Measurements from ENCODE around the gene RMND5A.

RMND5A gene

DNA sequence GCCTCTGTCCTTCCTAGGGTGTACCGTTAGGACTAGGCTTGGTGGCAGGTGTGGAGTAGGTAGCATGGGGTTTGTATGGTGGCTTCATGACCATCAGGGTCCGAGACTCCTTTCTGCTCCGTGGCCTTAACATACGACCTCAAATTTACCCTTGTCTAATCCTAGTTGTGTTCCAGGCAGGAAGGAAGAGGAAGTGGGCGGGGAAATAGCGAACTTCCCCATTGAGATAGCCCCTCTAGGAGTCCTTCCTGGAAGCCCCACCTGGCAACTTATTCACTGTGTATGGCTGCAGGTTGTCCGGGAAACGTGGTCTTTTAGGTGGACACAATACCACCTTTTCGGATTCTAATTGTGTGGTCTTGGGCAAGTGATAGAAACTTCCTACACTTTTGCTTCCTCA, 61.3 kb downstream of the RMND5A start:
- H3K27ac ChIP-seq: no peak overlapping the region
- no peak for TF ChIP-seq ZFX (IDR thresholded peaks at IDR 0.05)
- TF ChIP-seq, protein P1, sequence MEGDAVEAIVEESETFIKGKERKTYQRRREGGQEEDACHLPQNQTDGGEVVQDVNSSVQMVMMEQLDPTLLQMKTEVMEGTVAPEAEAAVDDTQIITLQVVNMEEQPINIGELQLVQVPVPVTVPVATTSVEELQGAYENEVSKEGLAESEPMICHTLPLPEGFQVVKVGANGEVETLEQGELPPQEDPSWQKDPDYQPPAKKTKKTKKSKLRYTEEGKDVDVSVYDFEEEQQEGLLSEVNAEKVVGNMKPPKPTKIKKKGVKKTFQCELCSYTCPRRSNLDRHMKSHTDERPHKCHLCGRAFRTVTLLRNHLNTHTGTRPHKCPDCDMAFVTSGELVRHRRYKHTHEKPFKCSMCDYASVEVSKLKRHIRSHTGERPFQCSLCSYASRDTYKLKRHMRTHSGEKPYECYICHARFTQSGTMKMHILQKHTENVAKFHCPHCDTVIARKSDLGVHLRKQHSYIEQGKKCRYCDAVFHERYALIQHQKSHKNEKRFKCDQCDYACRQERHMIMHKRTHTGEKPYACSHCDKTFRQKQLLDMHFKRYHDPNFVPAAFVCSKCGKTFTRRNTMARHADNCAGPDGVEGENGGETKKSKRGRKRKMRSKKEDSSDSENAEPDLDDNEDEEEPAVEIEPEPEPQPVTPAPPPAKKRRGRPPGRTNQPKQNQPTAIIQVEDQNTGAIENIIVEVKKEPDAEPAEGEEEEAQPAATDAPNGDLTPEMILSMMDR (conservative IDR thresholded peaks at IDR 0.05): no peak

DNA sequence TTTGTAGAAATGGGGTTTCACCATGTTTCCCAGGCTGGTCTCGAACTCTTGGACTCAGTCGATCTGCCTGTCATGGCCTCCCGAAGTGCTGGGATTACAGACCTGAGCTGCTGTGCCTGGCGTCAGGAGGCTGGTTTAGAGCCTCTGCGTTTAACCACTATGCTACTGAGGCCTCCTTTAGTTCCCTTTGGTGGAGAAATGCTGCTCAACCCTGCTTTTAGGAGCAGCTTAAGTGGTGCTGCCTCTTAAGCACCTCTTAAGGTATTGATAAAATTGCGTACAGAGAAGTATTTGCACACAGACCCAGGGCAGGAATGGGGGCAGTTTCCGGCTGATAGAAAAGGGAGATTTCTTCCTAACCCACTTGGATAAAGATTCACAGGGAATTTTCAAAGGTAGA, 62.7 kb downstream of the RMND5A start:
- no peak for TF ChIP-seq ZFX (IDR thresholded peaks at IDR 0.05)
- TF ChIP-seq, protein P1 (conservative IDR thresholded peaks at IDR 0.05): no peak
- H3K27ac ChIP-seq: no peak overlapping the region

DNA sequence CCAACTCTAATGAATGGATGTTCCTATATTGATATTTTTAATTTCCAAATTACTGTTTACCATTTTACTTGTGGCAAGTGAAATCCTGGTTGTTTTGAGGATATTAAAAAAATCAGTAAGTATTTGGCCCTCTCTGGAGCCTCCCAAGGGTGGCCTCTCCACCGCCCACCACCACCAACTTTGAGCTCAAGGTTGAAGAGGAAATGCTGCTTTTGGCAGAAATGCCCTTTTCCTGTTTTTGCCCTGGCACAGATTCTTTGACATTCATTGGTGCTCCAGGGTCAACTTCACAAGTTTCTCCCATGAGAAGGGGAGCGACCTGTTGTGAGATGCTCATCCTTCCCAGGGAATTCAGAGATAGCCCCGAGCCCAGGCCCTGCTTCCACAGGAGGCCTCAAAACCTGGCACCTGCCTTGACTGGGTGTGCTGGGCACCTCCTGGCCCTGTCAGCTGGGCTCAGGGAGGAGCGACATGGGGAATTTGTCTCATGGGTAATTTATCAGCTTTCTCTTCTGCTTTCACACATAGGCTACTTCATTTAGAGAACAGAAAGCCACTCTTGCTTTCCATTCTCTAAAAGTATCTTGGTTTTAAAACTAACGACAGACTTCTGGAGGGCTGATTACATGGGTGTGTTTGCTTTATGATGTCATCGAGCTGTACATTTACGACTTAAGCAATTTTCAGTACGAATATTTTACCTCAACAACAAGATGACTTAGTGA, 63.7 kb downstream of the RMND5A start:
- H3K27ac ChIP-seq: no peak overlapping the region
- no peak for TF ChIP-seq ZFX (IDR thresholded peaks at IDR 0.05)
- TF ChIP-seq, protein P1 (conservative IDR thresholded peaks at IDR 0.05): no peak

DNA sequence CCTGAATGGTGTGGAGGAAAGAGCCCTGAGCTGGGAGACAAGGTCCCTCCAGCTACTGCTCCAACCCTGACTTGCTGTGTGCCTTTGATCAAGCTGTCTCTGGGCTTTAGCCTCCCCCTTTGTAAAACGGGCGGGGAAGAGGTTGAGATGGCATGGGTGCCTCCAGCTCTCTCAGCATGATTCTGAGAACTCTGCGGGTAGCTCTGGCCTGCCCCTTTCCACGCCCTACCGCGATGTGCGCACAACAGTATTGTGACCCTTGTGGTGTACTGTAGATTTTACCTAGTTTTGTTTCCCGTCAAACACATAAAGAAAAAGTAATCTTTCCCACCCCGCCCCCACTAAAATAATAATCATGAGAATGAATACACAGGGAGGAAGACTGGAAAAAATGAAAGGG, 65.4 kb downstream of the RMND5A start:
- TF ChIP-seq, protein P1 (conservative IDR thresholded peaks at IDR 0.05): no peak
- no peak overlapping the region for H3K27ac ChIP-seq

DNA sequence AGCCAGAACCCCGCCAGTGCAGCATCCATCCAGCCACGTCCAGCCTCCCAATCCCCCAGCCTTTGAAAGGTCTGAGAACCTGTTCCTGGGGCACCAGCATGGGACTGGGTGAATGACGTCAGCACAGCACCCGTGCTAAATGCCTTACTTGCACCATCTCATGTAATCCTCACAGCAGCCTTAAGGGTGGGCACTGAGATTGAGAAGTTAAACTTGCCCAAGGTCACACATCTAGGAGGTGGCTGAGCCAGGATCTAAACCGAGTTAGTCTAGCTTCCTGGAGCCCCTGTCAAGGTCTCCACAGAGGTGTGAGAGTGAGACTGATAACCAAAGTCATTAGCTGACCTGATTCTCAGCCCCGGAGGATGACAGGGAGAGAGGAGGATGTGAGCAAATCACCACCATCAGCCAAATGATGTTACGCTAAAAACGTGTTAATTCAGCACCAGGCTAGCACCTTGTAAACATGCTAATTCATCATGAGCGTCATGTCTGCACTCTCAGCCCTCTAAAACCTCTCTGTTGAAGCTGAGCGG, 66.0 kb downstream of the RMND5A start:
- TF ChIP-seq, protein P1 (conservative IDR thresholded peaks at IDR 0.05): no peak
- TF ChIP-seq ZFX (IDR thresholded peaks at IDR 0.05): no peak
- H3K27ac ChIP-seq: no peak overlapping the region

DNA sequence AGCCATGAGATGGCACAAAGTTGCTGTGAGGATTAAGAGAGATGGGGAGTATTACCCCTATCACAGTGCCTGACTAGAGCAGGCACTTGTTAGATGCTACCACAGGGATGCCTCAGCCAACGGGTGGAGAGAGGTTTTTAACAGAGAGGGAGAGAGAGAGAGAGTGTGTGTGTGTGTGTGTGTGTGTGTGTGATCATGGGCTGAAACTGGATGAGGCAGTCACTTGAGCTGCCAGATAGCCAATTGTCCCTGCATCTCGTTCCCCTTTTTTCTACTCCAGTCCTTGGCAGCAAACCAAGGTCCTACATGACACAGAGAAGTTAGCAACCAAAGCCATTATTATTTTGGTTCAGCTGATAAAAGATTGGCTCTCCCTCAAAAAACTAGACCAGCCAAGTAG, 67.6 kb downstream of the RMND5A start:
- H3K27ac ChIP-seq: no peak overlapping the region
- TF ChIP-seq, protein P1 (conservative IDR thresholded peaks at IDR 0.05): no peak
- TF ChIP-seq ZFX (IDR thresholded peaks at IDR 0.05): no peak

DNA sequence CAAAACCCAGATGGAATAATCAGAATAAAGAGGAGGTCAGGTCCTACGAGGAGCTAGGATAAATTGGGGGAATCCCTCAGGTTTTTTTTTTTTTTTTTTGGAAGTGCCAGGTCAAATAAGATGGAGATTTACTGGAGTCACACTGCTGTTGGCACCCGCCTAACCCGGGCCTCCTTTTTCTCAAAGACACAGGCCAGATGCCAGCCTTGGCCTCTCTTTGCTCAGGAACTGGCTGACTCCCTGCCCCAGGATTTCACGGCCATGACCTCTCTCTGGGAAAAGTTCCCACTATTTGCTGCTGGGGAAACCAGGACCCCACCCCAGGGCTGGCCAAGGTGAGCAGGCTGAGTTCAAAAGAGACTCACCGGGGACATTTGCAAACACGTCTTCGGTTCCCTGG, 68.1 kb downstream of the RMND5A start:
- TF ChIP-seq, protein P1 (conservative IDR thresholded peaks at IDR 0.05): no peak
- no peak for TF ChIP-seq ZFX (IDR thresholded peaks at IDR 0.05)
- no peak overlapping the region; the same call in 1 of the 2 replicates for H3K27ac ChIP-seq

Measured in C4-2B (cell line).